Astrocyte (in vitro differentiated cells and primary cell): ENCODE measurements around the gene C1GALT1. TPM values are rescaled to one million over a fixed set of nuclear protein-coding genes. Genes with fewer than 3 reads are reported as not detected.

Experiments
- DNase-seq: peaks from one replicate; pipeline ENCODE4 v3.0.0-alpha.2; 2010; ENCODE audit warnings: low read depth
- FAIRE-seq: peaks from 2 replicates; lab custom pipeline; 2011; peaks lifted over from hg19 to GRCh38; lab: Jason Lieb, UNC
- H2AFZ ChIP-seq: 2 replicates; pipeline ENCODE4 v1.6.0; 2012; ENCODE audit warnings: low read depth, low read length, inconsistent platforms
- H3K27ac ChIP-seq: 2 replicates; pipeline ENCODE4 v1.5.1; 2011; ENCODE audit warnings: low read depth, low read length, inconsistent platforms
- H3K27me3 ChIP-seq: 2 replicates; pipeline ENCODE4 v1.6.0; 2011; ENCODE audit warnings: low read length, inconsistent platforms; ENCODE audit not compliant: insufficient read depth
- H3K36me3 ChIP-seq: 2 replicates; pipeline ENCODE4 v1.5.1; 2011; ENCODE audit warnings: low read length, inconsistent platforms; ENCODE audit not compliant: insufficient read depth
- H3K4me1 ChIP-seq: 2 replicates; pipeline ENCODE4 v1.5.1; 2011; ENCODE audit warnings: low read length, inconsistent platforms; ENCODE audit not compliant: insufficient read depth
- H3K4me2 ChIP-seq: 2 replicates; pipeline ENCODE4 v1.6.0; 2012; ENCODE audit warnings: low read length, inconsistent platforms
- H3K4me3 ChIP-seq: 2 replicates; pipeline ENCODE4 v1.5.1; 2011; ENCODE audit warnings: low read depth, mild to moderate bottlenecking, low read length, inconsistent platforms; ENCODE audit not compliant: insufficient read depth
- H3K79me2 ChIP-seq: 2 replicates; pipeline ENCODE4 v1.6.0; 2012; ENCODE audit warnings: mild to moderate bottlenecking, low read length, inconsistent platforms; ENCODE audit not compliant: insufficient read depth
- H3K9ac ChIP-seq: 2 replicates; pipeline ENCODE4 v1.6.0; 2012; ENCODE audit warnings: mild to moderate bottlenecking, low read length, inconsistent platforms
- H3K9me3 ChIP-seq: 2 replicates; pipeline ENCODE4 v1.5.1; 2012; ENCODE audit warnings: low read depth, mild to moderate bottlenecking, low read length, inconsistent platforms; ENCODE audit not compliant: insufficient read depth
- H4K20me1 ChIP-seq: 2 replicates; pipeline ENCODE4 v1.6.0; 2012; ENCODE audit warnings: low read length, inconsistent platforms; ENCODE audit not compliant: insufficient read depth
- H3K27ac Mint-ChIP-seq: one replicate; pipeline ENCODE4 v1.8.0; 2021; ENCODE audit warnings: mild to moderate bottlenecking, mixed read lengths; ENCODE audit not compliant: unreplicated experiment
- H3K27me3 Mint-ChIP-seq: one replicate; pipeline ENCODE4 v1.8.0; 2021; ENCODE audit warnings: low read depth, mixed read lengths; ENCODE audit not compliant: unreplicated experiment
- H3K36me3 Mint-ChIP-seq: one replicate; pipeline ENCODE4 v1.8.0; 2021; ENCODE audit warnings: low read depth, mixed read lengths; ENCODE audit not compliant: unreplicated experiment
- H3K4me1 Mint-ChIP-seq: one replicate; pipeline ENCODE4 v1.8.0; 2021; ENCODE audit warnings: low read depth, mixed read lengths; ENCODE audit not compliant: unreplicated experiment
- H3K4me3 Mint-ChIP-seq: one replicate; pipeline ENCODE4 v1.8.0; 2021; ENCODE audit warnings: mild to moderate bottlenecking, moderate library complexity, mixed read lengths; ENCODE audit not compliant: unreplicated experiment
- H3K9me3 Mint-ChIP-seq: one replicate; pipeline ENCODE4 v1.8.0; 2021; ENCODE audit warnings: mild to moderate bottlenecking, mixed read lengths; ENCODE audit not compliant: unreplicated experiment
- CTCF ChIP-seq: IDR thresholded peaks from 2 replicates; pipeline ENCODE4 v1.5.1; 2011; ENCODE audit warnings: low read depth, mild to moderate bottlenecking, inconsistent platforms, low read length, moderate library complexity; ENCODE audit not compliant: insufficient read depth
- EZH2 ChIP-seq: IDR thresholded peaks from 2 replicates; pipeline ENCODE4 v1.6.1; 2012; ENCODE audit warnings: mild to moderate bottlenecking, low read length, inconsistent platforms; ENCODE audit not compliant: insufficient read depth
- total RNA-seq: library from RNA; stranded (reverse); gene quantifications from 2 replicates; pipeline ENCODE4 v1.2.1, GENCODE V29; 2021

C1GALT1 gene
- total RNA-seq, 1 donor from 2014 or later: 40.0 TPM

- Mint-ChIP-seq H3K27me3 (no peaks in the 10 kb centered on the region), H3K9me3 (no peaks in the 10 kb centered on the region), H3K4me1 (no peaks in the 10 kb centered on the region), H3K27ac (no peak overlapping the region), H3K4me3 (no peak overlapping the region), H3K36me3 (no peaks in the 10 kb centered on the region)
- Histone ChIP-seq H3K36me3 (peaks cover 3% of the 10 kb centered on the region), H3K27ac (no peak overlapping the region), H3K9ac (no peak overlapping the region), H2AFZ (no peak overlapping the region), H3K4me1 (no peaks in the 10 kb centered on the region), H3K27me3 (no peaks in the 10 kb centered on the region), H3K4me3 (no peak overlapping the region), H4K20me1 (no peaks in the 10 kb centered on the region), H3K9me3 (no peaks in the 10 kb centered on the region), H3K4me2 (no peak overlapping the region), H3K79me2 (no peaks in the 10 kb centered on the region)
- no peak for FAIRE-seq
- TF ChIP-seq CTCF (no peak), EZH2 (no peak)
- no peak for DNase-seq
These were observed 63.9 kb downstream of the C1GALT1 start for GRCh38 chr7:7246223-7246622.

- no peak for DNase-seq
- Histone ChIP-seq H3K9ac (no peak overlapping the region), H3K9me3 (no peaks in the 10 kb centered on the region), H3K4me3 (no peak overlapping the region), H3K4me1 (no peaks in the 10 kb centered on the region), H3K36me3 (peaks cover 3% of the 10 kb centered on the region), H4K20me1 (no peaks in the 10 kb centered on the region), H3K27ac (no peak overlapping the region), H3K4me2 (no peak overlapping the region), H3K27me3 (no peaks in the 10 kb centered on the region), H2AFZ (no peak overlapping the region), H3K79me2 (no peaks in the 10 kb centered on the region)
- Mint-ChIP-seq H3K9me3 (no peaks in the 10 kb centered on the region), H3K27ac (no peak overlapping the region), H3K4me3 (no peak overlapping the region), H3K36me3 (no peaks in the 10 kb centered on the region), H3K27me3 (no peaks in the 10 kb centered on the region), H3K4me1 (no peaks in the 10 kb centered on the region)
- no peak for FAIRE-seq
- no peak for TF ChIP-seq EZH2
- no peak for TF ChIP-seq CTCF
These were observed 65.3 kb downstream of the C1GALT1 start for GRCh38 chr7:7247658-7248057.

GRCh38 chr7:7249814-7250213, 67.5 kb downstream of the C1GALT1 start:
- Mint-ChIP-seq H3K4me1 (no peaks in the 10 kb centered on the region), H3K4me3 (no peak overlapping the region), H3K27me3 (no peaks in the 10 kb centered on the region), H3K27ac (no peak overlapping the region), H3K36me3 (no peaks in the 10 kb centered on the region), H3K9me3 (no peaks in the 10 kb centered on the region)
- no peak overlapping the region for H3K27ac ChIP-seq
- DNase-seq: no peak
- no peak overlapping the region for H2AFZ ChIP-seq
- H3K36me3 ChIP-seq: no peaks in the 10 kb centered on the region
- no peaks in the 10 kb centered on the region for H3K9me3 ChIP-seq
- H3K4me2 ChIP-seq: no peak overlapping the region
- no peak overlapping the region for H3K9ac ChIP-seq
- no peak for TF ChIP-seq EZH2
- no peak for TF ChIP-seq CTCF
- no peaks in the 10 kb centered on the region for H3K79me2 ChIP-seq
- no peaks in the 10 kb centered on the region for H3K27me3 ChIP-seq
- no peaks in the 10 kb centered on the region for H4K20me1 ChIP-seq
- no peak overlapping the region for H3K4me3 ChIP-seq
- no peak for FAIRE-seq
- H3K4me1 ChIP-seq: no peaks in the 10 kb centered on the region
